Suprapubic skin (tissue), 4 donors: Measurements from ENCODE around the gene C16orf96.

Source experiments
- CTCF ChIP-seq, 2 donors: fragments of 200-600 bp in 1 of 2; fragments of 450-650 bp in 1 of 2; sonication (generic) in 1 of 2; IDR thresholded peaks; one replicate each; pipeline ENCODE4 v1.5.1; 2016 to 2019; ENCODE audit warnings: antibody characterized with exemption in 2 of 2, mild to moderate bottlenecking in 1 of 2, moderate library complexity in 1 of 2
- EP300 ChIP-seq: sonication (generic); formaldehyde crosslinking; IDR thresholded peaks from one replicate; pipeline ENCODE4 v1.6.1; 2017; ENCODE audit warnings: antibody characterized with exemption
- POLR2A ChIP-seq, 2 donors: fragments of 450-650 bp; IDR thresholded peaks; one replicate each; pipeline ENCODE4 v1.6.1; 2017; ENCODE audit warnings: antibody characterized with exemption in 2 of 2, mild to moderate bottlenecking in 2 of 2, moderate library complexity in 2 of 2
- POLR2AphosphoS5 ChIP-seq, 3 donors: sonication (generic); formaldehyde crosslinking; IDR thresholded peaks; one replicate each; pipeline ENCODE4 v1.6.1; 2017; ENCODE audit warnings: antibody characterized with exemption in 3 of 3

DNA sequence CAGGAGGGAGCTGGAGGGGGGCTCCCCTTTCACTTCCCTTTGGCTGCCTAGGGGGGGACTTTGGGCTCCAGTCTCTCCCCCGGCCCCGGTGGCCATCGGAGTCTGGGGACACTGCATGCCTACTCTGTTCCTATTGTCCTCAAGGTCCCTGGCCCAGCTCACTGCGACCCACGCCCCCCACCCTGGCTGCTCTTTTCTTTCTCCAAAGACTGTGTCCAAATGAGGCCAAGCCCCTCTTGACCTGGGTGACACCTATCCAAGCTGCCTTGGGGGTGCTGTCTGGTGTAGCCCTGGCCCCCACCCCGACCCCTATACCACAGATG, 45.7 kb downstream of the C16orf96 start:
- no peak for TF ChIP-seq CTCF (IDR thresholded peaks at IDR 0.05)
- TF ChIP-seq POLR2A (IDR thresholded peaks at IDR 0.05), result no peak
- no peak for TF ChIP-seq POLR2AphosphoS5 (IDR thresholded peaks at IDR 0.05)
- no peak for TF ChIP-seq EP300
